Progenitor cell of endocrine pancreas (in vitro differentiated cells): Measurements from ENCODE around the gene POTEB3. TPM values are rescaled to one million over a fixed set of nuclear protein-coding genes. Genes with fewer than 3 reads are reported as not detected.
"Not testable (repeated sequence)": the region's sequence is repeated elsewhere in the genome, so short reads cannot be mapped to it uniquely, and the experiment has no call there.

ENCODE experiments used
- DNase-seq: peaks from one replicate; pipeline ENCODE4 v3.0.0; 2021; ENCODE audit warnings: low spot score; ENCODE audit not compliant: unreplicated experiment
- H3K27ac Mint-ChIP-seq: 2 replicates; pipeline ENCODE4 v1.8.0; 2021; ENCODE audit warnings: mild to moderate bottlenecking, moderate library complexity, mixed read lengths
- H3K27me3 Mint-ChIP-seq: 2 replicates; pipeline ENCODE4 v1.8.0; 2021; ENCODE audit warnings: mixed read lengths
- H3K36me3 Mint-ChIP-seq: 2 replicates; pipeline ENCODE4 v1.8.0; 2022; ENCODE audit warnings: mixed read lengths; ENCODE audit not compliant: insufficient read depth
- H3K4me1 Mint-ChIP-seq: 2 replicates; pipeline ENCODE4 v1.8.0; 2021; ENCODE audit warnings: low read depth, mixed read lengths
- H3K4me3 Mint-ChIP-seq: 2 replicates; pipeline ENCODE4 v1.8.0; 2021; ENCODE audit warnings: low read depth, mild to moderate bottlenecking, moderate library complexity, mixed read lengths
- H3K9me3 Mint-ChIP-seq: 2 replicates; pipeline ENCODE4 v1.8.0; 2021; ENCODE audit warnings: low read depth, mixed read lengths
- microRNA-seq: library from miRNA; unstranded; fragments of <30 nt; microRNA quantifications from one replicate; pipeline ENCODE4 v1.1.0, GENCODE V29; 2020; ENCODE audit warnings: borderline number of aligned reads; ENCODE audit not compliant: unreplicated experiment
- total RNA-seq: library from RNA; stranded (reverse); gene quantifications from 2 replicates; pipeline ENCODE4 v1.2.1, GENCODE V29; 2021

POTEB3 gene
- total RNA-seq, 1 donor from 2014 or later = not detected

DNA sequence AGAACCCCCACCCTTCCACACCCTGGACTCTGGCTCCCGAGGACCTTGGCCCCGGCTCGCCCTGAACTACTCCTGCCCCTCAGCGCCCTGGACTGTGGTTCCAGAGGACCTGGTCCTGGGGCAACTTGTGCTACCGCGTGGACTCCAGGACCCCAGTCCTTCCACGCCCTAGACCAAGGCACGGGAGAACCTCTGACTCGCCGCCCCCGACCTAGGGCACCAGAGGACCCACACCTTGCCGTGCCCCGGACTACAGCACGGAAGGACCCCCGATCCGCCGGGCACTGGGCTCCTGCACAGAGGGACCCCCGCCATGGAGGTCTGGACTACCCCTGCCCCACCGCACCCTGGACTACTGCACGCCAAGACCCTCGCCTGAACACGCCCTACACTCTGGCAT is 71.7 kb downstream of the POTEB3 start:
- not testable (repeated sequence) for H3K36me3 Mint-ChIP-seq, H3K9me3 Mint-ChIP-seq, H3K4me1 Mint-ChIP-seq, DNase-seq, H3K27ac Mint-ChIP-seq, H3K27me3 Mint-ChIP-seq, H3K4me3 Mint-ChIP-seq

Small RNA genes within 50 kb of the gene (microRNA-seq; reads per million reads assigned to microRNA genes)
- not detected for gene MIR3118-3
